ENCODE data around the gene ART1. TPM values are rescaled to one million over a fixed set of nuclear protein-coding genes. Genes with fewer than 3 reads are reported as not detected.
"Not testable (repeated sequence)": the region's sequence is repeated elsewhere in the genome, so short reads cannot be mapped to it uniquely, and the experiment has no call there.

ART1 gene
- total RNA-seq (not detected), polyA plus RNA-seq (0.02 TPM)
- long read RNA-seq, donor 1, result 0 reads
- long read RNA-seq, donor 2, result 0 reads
- long read RNA-seq, donor 3, result 0 reads
- long read RNA-seq, donor 4, result 0 reads
- long read RNA-seq, donor 5, result 0 reads
- long read RNA-seq, donor 6, result 0 reads
- long read RNA-seq, donor 7, result 0 reads
- long read RNA-seq, donor 8, result 0 reads
- long read RNA-seq, donor 9, result 0 reads
- long read RNA-seq, donor 10, result 0 reads

GRCh38 chr11:3644817-3645235, at the start of gene ART1:
Gene ART1 (plus strand): TSS chr11:3645128. CDS start chr11:3659214, 14,086 bp downstream.
- WGBS, result 83% methylated on average over 4 of the region's 4 CpGs
- Histone ChIP-seq H3K9me3 (ENCODE audit: control insufficient read depth in 2 of 2, insufficient read depth in 1 of 2, low read length in 1 of 2) (peaks cover 0 to 8% of the 10 kb centered on the region in 2 donors), H3K36me3 (ENCODE audit: control insufficient read depth in 2 of 2, insufficient read depth in 2 of 2, low read length in 1 of 2) (no peaks in the 10 kb centered on the region), H3K27me3 (ENCODE audit: control insufficient read depth in 2 of 2, insufficient read depth in 1 of 2, low read length in 1 of 2) (peaks cover 5 to 50% of the 10 kb centered on the region in 2 donors), H3K27ac (ENCODE audit: low read depth in 1 of 2, low read length in 1 of 2) (no peak within 1 kb of the TSS), H3K4me3 (ENCODE audit: low read length in 2 of 2) (no peak within 1 kb of the TSS), H3K4me1 (ENCODE audit: control insufficient read depth in 2 of 2, insufficient read depth in 2 of 2, low read length in 2 of 2) (peaks cover 7 to 8% of the 10 kb centered on the region in 2 donors)
- no peak for DNase-seq (ENCODE audit: low read depth in 6 of 9, low spot score in 9 of 9)

GRCh38 chr11:3597743-3598142, 47.2 kb upstream of the ART1 start:
- H3K4me1 ChIP-seq (ENCODE audit: control insufficient read depth in 2 of 2, insufficient read depth in 2 of 2, low read length in 2 of 2); H3K27ac ChIP-seq (ENCODE audit: low read depth in 1 of 2, low read length in 1 of 2); H3K9me3 ChIP-seq (ENCODE audit: control insufficient read depth in 2 of 2, insufficient read depth in 1 of 2, low read length in 1 of 2); H3K4me3 ChIP-seq (ENCODE audit: low read length in 2 of 2); H3K36me3 ChIP-seq (ENCODE audit: control insufficient read depth in 2 of 2, insufficient read depth in 2 of 2, low read length in 1 of 2); DNase-seq (ENCODE audit: low read depth in 6 of 9, low spot score in 9 of 9); H3K27me3 ChIP-seq (ENCODE audit: control insufficient read depth in 2 of 2, insufficient read depth in 1 of 2, low read length in 1 of 2): not testable (repeated sequence)
- WGBS, result 98% methylated on average over 15 of the region's 15 CpGs

GRCh38 chr11:3600201-3600600, 44.7 kb upstream of the ART1 start:
- H3K36me3 ChIP-seq (ENCODE audit: control insufficient read depth in 2 of 2, insufficient read depth in 2 of 2, low read length in 1 of 2); H3K27ac ChIP-seq (ENCODE audit: low read depth in 1 of 2, low read length in 1 of 2); H3K4me1 ChIP-seq (ENCODE audit: control insufficient read depth in 2 of 2, insufficient read depth in 2 of 2, low read length in 2 of 2); H3K9me3 ChIP-seq (ENCODE audit: control insufficient read depth in 2 of 2, insufficient read depth in 1 of 2, low read length in 1 of 2); DNase-seq (ENCODE audit: low read depth in 6 of 9, low spot score in 9 of 9); H3K4me3 ChIP-seq (ENCODE audit: low read length in 2 of 2); H3K27me3 ChIP-seq (ENCODE audit: control insufficient read depth in 2 of 2, insufficient read depth in 1 of 2, low read length in 1 of 2): not testable (repeated sequence)
- 94% methylated on average over 10 of the region's 10 CpGs for WGBS

GRCh38 chr11:3604167-3604566, 40.8 kb upstream of the ART1 start:
- WGBS, result 76% methylated on average over 3 of the region's 3 CpGs
- Histone ChIP-seq H3K27ac (ENCODE audit: low read depth in 1 of 2, low read length in 1 of 2) (no peak overlapping the region), H3K4me1 (ENCODE audit: control insufficient read depth in 2 of 2, insufficient read depth in 2 of 2, low read length in 2 of 2) (no peaks in the 10 kb centered on the region), H3K27me3 (ENCODE audit: control insufficient read depth in 2 of 2, insufficient read depth in 1 of 2, low read length in 1 of 2) (peaks cover 0 to 2% of the 10 kb centered on the region in 2 donors), H3K9me3 (ENCODE audit: control insufficient read depth in 2 of 2, insufficient read depth in 1 of 2, low read length in 1 of 2) (no peaks in the 10 kb centered on the region), H3K4me3 (ENCODE audit: low read length in 2 of 2) (no peak overlapping the region), H3K36me3 (ENCODE audit: control insufficient read depth in 2 of 2, insufficient read depth in 2 of 2, low read length in 1 of 2) (no peaks in the 10 kb centered on the region)
- no peak for DNase-seq (ENCODE audit: low read depth in 6 of 9, low spot score in 9 of 9)

- WGBS, result 97% methylated on average over 3 of the region's 3 CpGs
- Histone ChIP-seq H3K36me3 (ENCODE audit: control insufficient read depth in 2 of 2, insufficient read depth in 2 of 2, low read length in 1 of 2) (no peaks in the 10 kb centered on the region), H3K9me3 (ENCODE audit: control insufficient read depth in 2 of 2, insufficient read depth in 1 of 2, low read length in 1 of 2) (no peaks in the 10 kb centered on the region), H3K4me1 (ENCODE audit: control insufficient read depth in 2 of 2, insufficient read depth in 2 of 2, low read length in 2 of 2) (no peaks in the 10 kb centered on the region), H3K27me3 (ENCODE audit: control insufficient read depth in 2 of 2, insufficient read depth in 1 of 2, low read length in 1 of 2) (peaks cover 0 to 2% of the 10 kb centered on the region in 2 donors), H3K27ac (ENCODE audit: low read depth in 1 of 2, low read length in 1 of 2) (no peak overlapping the region), H3K4me3 (ENCODE audit: low read length in 2 of 2) (no peak overlapping the region)
- DNase-seq (ENCODE audit: low read depth in 6 of 9, low spot score in 9 of 9), result no peak
Measured at GRCh38 chr11:3605283-3605662, 39.7 kb upstream of the ART1 start.

GRCh38 chr11:3605771-3606203, 39.1 kb upstream of the ART1 start:
- no peak for DNase-seq (ENCODE audit: low read depth in 6 of 9, low spot score in 9 of 9)
- Histone ChIP-seq H3K36me3 (ENCODE audit: control insufficient read depth in 2 of 2, insufficient read depth in 2 of 2, low read length in 1 of 2) (no peaks in the 10 kb centered on the region), H3K27ac (ENCODE audit: low read depth in 1 of 2, low read length in 1 of 2) (no peak overlapping the region), H3K27me3 (ENCODE audit: control insufficient read depth in 2 of 2, insufficient read depth in 1 of 2, low read length in 1 of 2) (peaks cover 0 to 2% of the 10 kb centered on the region in 2 donors), H3K4me3 (ENCODE audit: low read length in 2 of 2) (no peak overlapping the region), H3K4me1 (ENCODE audit: control insufficient read depth in 2 of 2, insufficient read depth in 2 of 2, low read length in 2 of 2) (no peaks in the 10 kb centered on the region), H3K9me3 (ENCODE audit: control insufficient read depth in 2 of 2, insufficient read depth in 1 of 2, low read length in 1 of 2) (no peaks in the 10 kb centered on the region)
- WGBS, result 94% methylated on average over 5 of the region's 5 CpGs

- DNase-seq (ENCODE audit: low read depth in 6 of 9, low spot score in 9 of 9), result peak in 6 of 9 donors; percentile 23 to 50 (median 30)
- H3K9me3 ChIP-seq (ENCODE audit: control insufficient read depth in 2 of 2, insufficient read depth in 1 of 2, low read length in 1 of 2), result no peaks in the 10 kb centered on the region
- H3K27me3 ChIP-seq (ENCODE audit: control insufficient read depth in 2 of 2, insufficient read depth in 1 of 2, low read length in 1 of 2), result peaks cover 0 to 2% of the 10 kb centered on the region in 2 donors
- peaks cover 0 to 8% of the 10 kb centered on the region in 2 donors for H3K4me1 ChIP-seq (ENCODE audit: control insufficient read depth in 2 of 2, insufficient read depth in 2 of 2, low read length in 2 of 2)
- no peak overlapping the region for H3K27ac ChIP-seq (ENCODE audit: low read depth in 1 of 2, low read length in 1 of 2)
- WGBS, result 75% methylated on average over 7 of the region's 7 CpGs
- no peaks in the 10 kb centered on the region for H3K36me3 ChIP-seq (ENCODE audit: control insufficient read depth in 2 of 2, insufficient read depth in 2 of 2, low read length in 1 of 2)
- H3K4me3 ChIP-seq (ENCODE audit: low read length in 2 of 2), result no peak overlapping the region
Measured at GRCh38 chr11:3609416-3610265, 35.3 kb upstream of the ART1 start.

GRCh38 chr11:3610846-3611245, 34.1 kb upstream of the ART1 start:
- Histone ChIP-seq H3K27me3 (ENCODE audit: control insufficient read depth in 2 of 2, insufficient read depth in 1 of 2, low read length in 1 of 2) (peaks cover 0 to 2% of the 10 kb centered on the region in 2 donors), H3K27ac (ENCODE audit: low read depth in 1 of 2, low read length in 1 of 2) (no peak overlapping the region), H3K4me3 (ENCODE audit: low read length in 2 of 2) (no peak overlapping the region), H3K4me1 (ENCODE audit: control insufficient read depth in 2 of 2, insufficient read depth in 2 of 2, low read length in 2 of 2) (peaks cover 0 to 13% of the 10 kb centered on the region in 2 donors), H3K9me3 (ENCODE audit: control insufficient read depth in 2 of 2, insufficient read depth in 1 of 2, low read length in 1 of 2) (no peaks in the 10 kb centered on the region), H3K36me3 (ENCODE audit: control insufficient read depth in 2 of 2, insufficient read depth in 2 of 2, low read length in 1 of 2) (no peaks in the 10 kb centered on the region)
- DNase-seq (ENCODE audit: low read depth in 6 of 9, low spot score in 9 of 9), result no peak
- WGBS, result 98% methylated on average over 4 of the region's 4 CpGs

GRCh38 chr11:3611976-3612678, 32.8 kb upstream of the ART1 start:
- Histone ChIP-seq H3K36me3 (ENCODE audit: control insufficient read depth in 2 of 2, insufficient read depth in 2 of 2, low read length in 1 of 2) (no peaks in the 10 kb centered on the region), H3K27me3 (ENCODE audit: control insufficient read depth in 2 of 2, insufficient read depth in 1 of 2, low read length in 1 of 2) (peaks cover 0 to 2% of the 10 kb centered on the region in 2 donors), H3K27ac (ENCODE audit: low read depth in 1 of 2, low read length in 1 of 2) (no peak overlapping the region), H3K4me1 (ENCODE audit: control insufficient read depth in 2 of 2, insufficient read depth in 2 of 2, low read length in 2 of 2) (peaks cover 0 to 14% of the 10 kb centered on the region in 2 donors), H3K9me3 (ENCODE audit: control insufficient read depth in 2 of 2, insufficient read depth in 1 of 2, low read length in 1 of 2) (no peaks in the 10 kb centered on the region), H3K4me3 (ENCODE audit: low read length in 2 of 2) (no peak overlapping the region)
- WGBS, result 80% methylated on average over 3 of the region's 3 CpGs
- DNase-seq (ENCODE audit: low read depth in 6 of 9, low spot score in 9 of 9), result no peak
